ENCODE results near the gene NDUFAF8. TPM values are rescaled to one million over a fixed set of nuclear protein-coding genes. Genes with fewer than 3 reads are reported as not detected.

The NDUFAF8 gene
- total RNA-seq, 1 experiment from 2014 or later = 34.7 TPM

- Histone ChIP-seq H4K20me1 (ENCODE audit: insufficient read depth, low read depth, low read length) (no peaks in the 10 kb centered on the region), H3K27ac (ENCODE audit: low read length) (no peak overlapping the region), H3K27me3 (ENCODE audit: low read length) (no peaks in the 10 kb centered on the region), H3K4me3 (ENCODE audit: low read length) (no peak overlapping the region), H2AFZ (ENCODE audit: low read length) (no peak overlapping the region), H3K79me2 (ENCODE audit: low read length) (no peaks in the 10 kb centered on the region), H3K9me2 (replicated peaks; ENCODE audit: insufficient read depth, low read length) (no peaks in the 10 kb centered on the region), H3K4me2 (ENCODE audit: low read depth, low read length, poor library complexity, severe bottlenecking) (no peak overlapping the region), H3K9ac (ENCODE audit: low read length) (no peak overlapping the region), H3K36me3 (ENCODE audit: insufficient read depth, low read length) (no peaks in the 10 kb centered on the region), H3K4me1 (ENCODE audit: low read length) (no peaks in the 10 kb centered on the region), H3K9me3 (ENCODE audit: low read length) (no peaks in the 10 kb centered on the region)
- no peak for DNase-seq
These were observed 20.0 kb downstream of the NDUFAF8 start for GRCh38 chr17:81259058-81259605.

- no peak overlapping the region for H3K4me2 ChIP-seq (ENCODE audit: low read depth, low read length, poor library complexity, severe bottlenecking)
- H2AFZ ChIP-seq (ENCODE audit: low read length) = no peak overlapping the region
- H3K27ac ChIP-seq (ENCODE audit: low read length) = no peak overlapping the region
- H3K4me1 ChIP-seq (ENCODE audit: low read length) = no peaks in the 10 kb centered on the region
- H3K36me3 ChIP-seq (ENCODE audit: insufficient read depth, low read length) = no peaks in the 10 kb centered on the region
- H3K27me3 ChIP-seq (ENCODE audit: low read length) = no peaks in the 10 kb centered on the region
- H3K4me3 ChIP-seq (ENCODE audit: low read length) = no peak overlapping the region
- H3K79me2 ChIP-seq (ENCODE audit: low read length) = no peaks in the 10 kb centered on the region
- H3K9me2 ChIP-seq (replicated peaks; ENCODE audit: insufficient read depth, low read length) = no peaks in the 10 kb centered on the region
- H3K9me3 ChIP-seq (ENCODE audit: low read length) = no peaks in the 10 kb centered on the region
- H3K9ac ChIP-seq (ENCODE audit: low read length) = no peak overlapping the region
- H4K20me1 ChIP-seq (ENCODE audit: insufficient read depth, low read depth, low read length) = no peaks in the 10 kb centered on the region
- no peak for DNase-seq
These were observed 21.1 kb downstream of the NDUFAF8 start for GRCh38 chr17:81260171-81260570.

- no peaks in the 10 kb centered on the region for H3K36me3 ChIP-seq (ENCODE audit: insufficient read depth, low read length)
- no peak overlapping the region for H3K27ac ChIP-seq (ENCODE audit: low read length)
- H3K9ac ChIP-seq (ENCODE audit: low read length) = no peak overlapping the region
- no peaks in the 10 kb centered on the region for H3K9me3 ChIP-seq (ENCODE audit: low read length)
- H3K27me3 ChIP-seq (ENCODE audit: low read length) = no peaks in the 10 kb centered on the region
- H3K79me2 ChIP-seq (ENCODE audit: low read length) = no peaks in the 10 kb centered on the region
- H3K4me1 ChIP-seq (ENCODE audit: low read length) = no peaks in the 10 kb centered on the region
- DNase-seq = no peak
- H2AFZ ChIP-seq (ENCODE audit: low read length) = no peak overlapping the region
- no peaks in the 10 kb centered on the region for H4K20me1 ChIP-seq (ENCODE audit: insufficient read depth, low read depth, low read length)
- H3K4me2 ChIP-seq (ENCODE audit: low read depth, low read length, poor library complexity, severe bottlenecking) = no peak overlapping the region
- H3K4me3 ChIP-seq (ENCODE audit: low read length) = no peak overlapping the region
- H3K9me2 ChIP-seq (replicated peaks; ENCODE audit: insufficient read depth, low read length) = no peaks in the 10 kb centered on the region
These were observed 21.5 kb downstream of the NDUFAF8 start for GRCh38 chr17:81260641-81261040.

- Histone ChIP-seq H3K27me3 (ENCODE audit: low read length) (no peaks in the 10 kb centered on the region), H2AFZ (ENCODE audit: low read length) (no peak overlapping the region), H4K20me1 (ENCODE audit: insufficient read depth, low read depth, low read length) (no peaks in the 10 kb centered on the region), H3K4me2 (ENCODE audit: low read depth, low read length, poor library complexity, severe bottlenecking) (no peak overlapping the region), H3K9ac (ENCODE audit: low read length) (no peak overlapping the region), H3K4me1 (ENCODE audit: low read length) (no peaks in the 10 kb centered on the region), H3K27ac (ENCODE audit: low read length) (no peak overlapping the region), H3K4me3 (ENCODE audit: low read length) (no peak overlapping the region), H3K36me3 (ENCODE audit: insufficient read depth, low read length) (no peaks in the 10 kb centered on the region), H3K79me2 (ENCODE audit: low read length) (no peaks in the 10 kb centered on the region), H3K9me2 (replicated peaks; ENCODE audit: insufficient read depth, low read length) (no peaks in the 10 kb centered on the region), H3K9me3 (ENCODE audit: low read length) (no peaks in the 10 kb centered on the region)
- no peak for DNase-seq
These were observed 22.0 kb downstream of the NDUFAF8 start for GRCh38 chr17:81261096-81261495.

GRCh38 chr17:81261582-81262336 lies 22.6 kb downstream of the NDUFAF8 start:
- Histone ChIP-seq H3K9me2 (replicated peaks; ENCODE audit: insufficient read depth, low read length) (no peaks in the 10 kb centered on the region), H3K9me3 (ENCODE audit: low read length) (no peaks in the 10 kb centered on the region), H3K4me3 (ENCODE audit: low read length) (no peak overlapping the region), H3K9ac (ENCODE audit: low read length) (no peak overlapping the region), H3K36me3 (ENCODE audit: insufficient read depth, low read length) (no peaks in the 10 kb centered on the region), H3K27ac (ENCODE audit: low read length) (no peak overlapping the region), H3K4me1 (ENCODE audit: low read length) (no peaks in the 10 kb centered on the region), H3K4me2 (ENCODE audit: low read depth, low read length, poor library complexity, severe bottlenecking) (no peak overlapping the region), H2AFZ (ENCODE audit: low read length) (no peak overlapping the region), H3K27me3 (ENCODE audit: low read length) (no peaks in the 10 kb centered on the region), H4K20me1 (ENCODE audit: insufficient read depth, low read depth, low read length) (no peaks in the 10 kb centered on the region), H3K79me2 (ENCODE audit: low read length) (peaks cover 1% of the 10 kb centered on the region; the same call in 1 of the 2 replicates)
- DNase-seq = no peak

DNA sequence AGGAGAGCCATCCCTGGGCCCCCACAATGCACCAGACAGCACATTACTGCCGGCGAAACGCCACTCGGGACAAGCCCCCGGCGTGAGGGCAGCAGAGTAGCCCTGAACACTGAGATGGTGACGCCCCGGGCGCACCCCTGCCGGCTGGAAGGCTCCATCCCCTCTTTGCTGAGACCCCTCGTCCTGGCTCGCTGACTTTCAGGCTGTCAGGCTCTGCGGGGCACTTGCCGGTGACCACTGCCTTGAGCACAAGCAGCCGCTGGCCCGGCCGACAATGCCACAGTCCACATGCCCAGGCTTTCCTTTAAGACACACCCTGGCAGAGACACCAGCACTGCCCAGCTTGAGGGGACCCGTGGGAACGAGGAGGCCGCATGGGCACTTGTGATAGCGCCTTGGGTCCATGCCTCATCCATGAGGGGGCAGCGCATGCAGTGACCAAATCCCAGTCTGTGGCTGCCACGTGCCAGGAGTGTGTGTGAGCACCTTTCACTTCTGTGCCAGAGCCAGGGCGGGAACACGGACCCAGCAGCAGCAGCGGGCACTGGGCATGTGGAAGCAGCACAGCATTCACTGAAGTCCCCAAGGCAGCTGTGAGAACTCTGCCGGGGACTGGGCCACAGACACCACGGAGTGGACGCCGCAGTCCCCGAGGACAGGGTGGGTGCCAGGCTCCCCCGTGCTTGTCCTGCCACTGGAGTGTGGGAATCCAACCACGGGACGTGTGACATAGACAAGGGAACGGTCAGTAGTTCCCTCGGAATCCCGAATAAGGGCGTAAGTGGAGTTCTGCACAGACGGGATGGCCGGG lies 24.5 kb downstream of the NDUFAF8 start:
- no peak overlapping the region for H3K27ac ChIP-seq (ENCODE audit: low read length)
- no peak overlapping the region for H3K4me3 ChIP-seq (ENCODE audit: low read length)
- no peaks in the 10 kb centered on the region for H3K27me3 ChIP-seq (ENCODE audit: low read length)
- no peak overlapping the region for H3K9ac ChIP-seq (ENCODE audit: low read length)
- no peaks in the 10 kb centered on the region for H3K9me3 ChIP-seq (ENCODE audit: low read length)
- no peak overlapping the region for H2AFZ ChIP-seq (ENCODE audit: low read length)
- H3K9me2 ChIP-seq (replicated peaks; ENCODE audit: insufficient read depth, low read length) = no peaks in the 10 kb centered on the region
- H3K4me1 ChIP-seq (ENCODE audit: low read length) = no peaks in the 10 kb centered on the region
- peaks cover 10% of the 10 kb centered on the region; the same call in 1 of the 2 replicates for H3K79me2 ChIP-seq (ENCODE audit: low read length)
- 0 out of 2 replicates have a peak, but pooled peaks cover 4% of the 10 kb centered on the region for H4K20me1 ChIP-seq (ENCODE audit: insufficient read depth, low read depth, low read length)
- no peak overlapping the region for H3K4me2 ChIP-seq (ENCODE audit: low read depth, low read length, poor library complexity, severe bottlenecking)
- no peaks in the 10 kb centered on the region for H3K36me3 ChIP-seq (ENCODE audit: insufficient read depth, low read length)
- DNase-seq = no peak

DNA sequence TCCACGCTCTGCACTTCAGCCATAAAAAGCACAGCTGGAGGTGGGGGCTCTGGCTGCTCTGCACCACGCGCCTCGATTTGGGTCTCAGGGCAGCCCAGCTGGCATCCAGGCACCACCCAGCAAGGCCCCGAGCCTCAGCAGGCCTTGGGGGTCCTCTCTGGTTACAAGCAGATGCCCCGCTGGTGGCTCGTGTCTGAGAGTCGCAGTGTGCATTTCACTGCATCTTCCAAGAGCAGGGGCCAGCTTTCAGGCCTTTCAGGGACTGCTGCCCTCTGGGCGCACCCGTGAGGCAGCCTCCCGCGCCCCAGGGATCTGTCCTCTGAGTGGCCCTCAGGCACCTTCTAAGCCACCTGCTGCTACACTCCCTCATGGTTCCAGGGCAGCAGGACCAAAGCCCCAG lies 25.5 kb downstream of the NDUFAF8 start:
- H3K9ac ChIP-seq (ENCODE audit: low read length) = no peak overlapping the region
- no peaks in the 10 kb centered on the region for H3K9me2 ChIP-seq (replicated peaks; ENCODE audit: insufficient read depth, low read length)
- H3K4me3 ChIP-seq (ENCODE audit: low read length) = no peak overlapping the region
- H3K4me2 ChIP-seq (ENCODE audit: low read depth, low read length, poor library complexity, severe bottlenecking) = no peak overlapping the region
- H3K27ac ChIP-seq (ENCODE audit: low read length) = no peak overlapping the region
- H3K36me3 ChIP-seq (ENCODE audit: insufficient read depth, low read length) = no peaks in the 10 kb centered on the region; the same call in 1 of the 2 replicates
- H3K4me1 ChIP-seq (ENCODE audit: low read length) = no peaks in the 10 kb centered on the region
- 0 out of 2 replicates have a peak, but pooled peaks cover 4% of the 10 kb centered on the region for H4K20me1 ChIP-seq (ENCODE audit: insufficient read depth, low read depth, low read length)
- peaks cover 10% of the 10 kb centered on the region; the same call in 1 of the 2 replicates for H3K79me2 ChIP-seq (ENCODE audit: low read length)
- no peak for DNase-seq
- no peaks in the 10 kb centered on the region for H3K27me3 ChIP-seq (ENCODE audit: low read length)
- H2AFZ ChIP-seq (ENCODE audit: low read length) = no peak overlapping the region
- no peaks in the 10 kb centered on the region for H3K9me3 ChIP-seq (ENCODE audit: low read length)

DNA sequence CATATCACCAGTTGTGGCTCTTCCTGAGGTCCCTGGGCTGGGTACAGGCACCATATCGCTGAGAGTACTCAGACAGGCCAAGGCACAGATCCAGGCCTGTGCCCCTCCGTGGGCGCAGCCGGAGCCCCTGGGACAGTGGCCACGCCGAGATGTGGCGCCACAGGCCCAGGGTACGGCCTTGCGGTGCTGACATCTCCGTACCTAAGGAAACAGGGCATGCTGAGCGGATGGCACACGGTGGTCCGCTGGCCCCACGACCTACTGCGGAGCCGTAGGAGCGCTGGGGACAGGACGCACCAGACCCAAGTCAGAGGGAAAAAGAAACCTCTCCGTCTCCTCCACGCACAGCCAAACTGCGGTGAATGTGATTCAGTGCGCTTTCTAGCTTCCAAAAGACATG lies 26.5 kb downstream of the NDUFAF8 start:
- Histone ChIP-seq H4K20me1 (ENCODE audit: insufficient read depth, low read depth, low read length) (0 out of 2 replicates have a peak, but pooled peaks cover 4% of the 10 kb centered on the region), H3K4me2 (ENCODE audit: low read depth, low read length, poor library complexity, severe bottlenecking) (no peak overlapping the region), H3K9me3 (ENCODE audit: low read length) (no peaks in the 10 kb centered on the region), H3K79me2 (ENCODE audit: low read length) (peaks cover 10% of the 10 kb centered on the region; the same call in 1 of the 2 replicates), H3K9me2 (replicated peaks; ENCODE audit: insufficient read depth, low read length) (no peaks in the 10 kb centered on the region), H3K4me3 (ENCODE audit: low read length) (no peak overlapping the region), H3K9ac (ENCODE audit: low read length) (no peak overlapping the region), H2AFZ (ENCODE audit: low read length) (no peak overlapping the region), H3K36me3 (ENCODE audit: insufficient read depth, low read length) (no peaks in the 10 kb centered on the region; the same call in 1 of the 2 replicates), H3K27ac (ENCODE audit: low read length) (no peak overlapping the region), H3K27me3 (ENCODE audit: low read length) (no peaks in the 10 kb centered on the region), H3K4me1 (ENCODE audit: low read length) (no peaks in the 10 kb centered on the region)
- DNase-seq = no peak

Measured in Karpas-422 (cell line).